ENCODE data around the gene FNBP1.

- no peak for TF ChIP-seq CTCF (conservative IDR thresholded peaks at IDR 0.05)
- TF ChIP-seq EZH2 (IDR thresholded peaks at IDR 0.05; ENCODE audit: low read depth): no peak
Measured at GRCh38 chr9:129958796-129959195, 84.2 kb downstream of the FNBP1 start.

Measured in PC-9 (cell line).